ENCODE measurements around the gene SLX9. TPM values are rescaled to one million over a fixed set of nuclear protein-coding genes. Genes with fewer than 3 reads are reported as not detected.

The SLX9 gene
- total and polyA plus RNA-seq, 12 donors, result 11.1 to 45.3 (median 23.7) TPM

GRCh38 chr21:44920694-44921604, 18.9 kb upstream of the SLX9 start, which contains the start of gene ITGB2:
TSS of gene ITGB2 (minus strand) at chr21:44920899. CDS start at chr21:44910782, 10,117 bp downstream.
- peak within 1 kb of the TSS in 2 of 5 donors; percentile 38 to 63 for H3K27ac ChIP-seq
- H3K4me3 ChIP-seq, result peak within 1 kb of the TSS in 1 of 4 donors; percentile 40
- WGBS, 4 donors, result 52 to 78% (median 55%) methylated on average over 22 to 29 of the region's 29 CpGs
- H3K27me3 ChIP-seq, result peaks cover 19% of the 10 kb centered on the region
- peak in 4 of 7 donors; percentile 43 to 67 (median 50) for DNase-seq
- peaks cover 0 to 7% of the 10 kb centered on the region in 2 donors for H3K4me1 ChIP-seq (replicated peaks in 1 of 2)
- H3K36me3 ChIP-seq (replicated peaks in 1 of 2), result no peaks in the 10 kb centered on the region
- intact Hi-C loops (cut with DNase I), result no loop called here
- H3K9me3 ChIP-seq (replicated peaks in 1 of 3), result no peaks in the 10 kb centered on the region
- no peak for TF ChIP-seq CTCF (IDR thresholded peaks at IDR 0.05)
- no peak for TF ChIP-seq POLR2A (IDR thresholded peaks at IDR 0.05)

GRCh38 chr21:44921928-44922327, 17.9 kb upstream of the SLX9 start:
- 71 to 76% (median 73%) methylated on average over 5 of the region's 5 CpGs for WGBS, 4 donors
- no peak for TF ChIP-seq POLR2A (IDR thresholded peaks at IDR 0.05)
- TF ChIP-seq CTCF (IDR thresholded peaks at IDR 0.05), result no peak

GRCh38 chr21:44923480-44924084, 16.2 kb upstream of the SLX9 start:
- Histone ChIP-seq H3K27me3 (peaks cover 21% of the 10 kb centered on the region), H3K36me3 (replicated peaks in 1 of 2) (no peaks in the 10 kb centered on the region), H3K9me3 (replicated peaks in 1 of 3) (no peaks in the 10 kb centered on the region), H3K4me1 (replicated peaks in 1 of 2) (peaks cover 0 to 13% of the 10 kb centered on the region in 2 donors), H3K4me3 (no peak overlapping the region), H3K27ac (no peak overlapping the region)
- no peak for TF ChIP-seq POLR2A (IDR thresholded peaks at IDR 0.05)
- no peak for TF ChIP-seq CTCF (IDR thresholded peaks at IDR 0.05)
- DNase-seq, result no peak
- intact Hi-C loops (cut with DNase I), result no loop called here
- WGBS, 4 donors, result 67 to 82% (median 71%) methylated on average over 10 of the region's 10 CpGs

More at GRCh38 chr21:44921928-44922327, 17.9 kb upstream of the SLX9 start:
- Histone ChIP-seq H3K4me3 (no peak overlapping the region), H3K27ac (no peak overlapping the region), H3K4me1 (replicated peaks in 1 of 2) (peaks cover 0 to 7% of the 10 kb centered on the region in 2 donors), H3K27me3 (peaks cover 26% of the 10 kb centered on the region), H3K36me3 (replicated peaks in 1 of 2) (no peaks in the 10 kb centered on the region), H3K9me3 (replicated peaks in 1 of 3) (no peaks in the 10 kb centered on the region)
- no peak for DNase-seq
- intact Hi-C loops (cut with DNase I), result no loop called here
